ENCODE results near the gene MAN1B1. TPM values are rescaled to one million over a fixed set of nuclear protein-coding genes. Genes with fewer than 3 reads are reported as not detected.

MAN1B1 gene
- total and polyA plus RNA-seq, 2 of the 8 experiments (the other 6 are each of a cell fraction or from before 2014, with no cell fraction given): 33.7 to 36.3 TPM

DNA sequence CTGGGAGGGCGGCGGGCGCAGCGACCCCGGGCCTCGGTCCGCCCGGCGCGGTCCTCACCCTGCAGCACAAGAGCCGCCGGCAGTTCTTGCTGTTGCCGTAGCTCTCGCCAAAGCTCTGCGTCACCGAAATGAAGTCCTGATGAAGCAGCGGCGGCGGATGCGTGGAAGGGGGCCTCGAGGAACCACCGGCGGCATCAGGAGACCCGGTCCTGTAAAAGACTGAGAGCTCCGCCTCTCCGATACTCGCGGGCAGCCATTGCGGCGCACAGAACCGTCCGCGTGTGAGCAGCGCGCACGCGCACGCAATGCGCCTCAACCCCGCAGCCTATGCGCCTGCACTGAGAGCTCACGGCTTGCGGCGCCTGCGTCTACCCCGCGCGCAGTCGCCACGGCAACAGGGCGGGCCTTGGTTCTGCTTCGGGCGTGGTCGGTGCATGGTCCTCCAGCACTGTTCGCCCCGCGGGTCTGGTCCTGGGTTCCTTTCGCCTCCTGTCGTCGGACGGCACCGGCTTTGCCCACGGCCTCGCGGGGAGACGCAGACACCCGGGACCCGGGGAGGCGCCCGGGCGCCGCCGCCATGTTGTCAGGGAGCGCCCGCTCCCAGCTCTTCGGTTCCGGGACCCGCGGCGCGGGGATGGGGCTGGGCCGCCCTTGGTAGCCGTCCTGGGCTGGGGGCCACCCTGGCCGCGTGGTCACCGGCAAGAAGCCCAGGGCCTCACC lies 42.8 kb downstream of the MAN1B1 start (continued):
- no peak for TF ChIP-seq SRF (IDR thresholded peaks at IDR 0.05; ENCODE audit: low read depth, low read length)
- TF ChIP-seq SIX5 (IDR thresholded peaks at IDR 0.05; ENCODE audit: low read depth, low read length): no peak
- peak; percentile 29; the same call in 1 of the 2 replicates for TF ChIP-seq GABPA (IDR thresholded peaks at IDR 0.05; ENCODE audit: borderline replicate concordance, insufficient read depth, low read length)
- TF ChIP-seq, protein P1, sequence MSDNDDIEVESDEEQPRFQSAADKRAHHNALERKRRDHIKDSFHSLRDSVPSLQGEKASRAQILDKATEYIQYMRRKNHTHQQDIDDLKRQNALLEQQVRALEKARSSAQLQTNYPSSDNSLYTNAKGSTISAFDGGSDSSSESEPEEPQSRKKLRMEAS (IDR thresholded peaks at IDR 0.05): peak; percentile 88
- TF ChIP-seq RFX5 (IDR thresholded peaks at IDR 0.05; ENCODE audit: borderline replicate concordance, low read depth, low read length): no peak
- TF ChIP-seq, protein P2, sequence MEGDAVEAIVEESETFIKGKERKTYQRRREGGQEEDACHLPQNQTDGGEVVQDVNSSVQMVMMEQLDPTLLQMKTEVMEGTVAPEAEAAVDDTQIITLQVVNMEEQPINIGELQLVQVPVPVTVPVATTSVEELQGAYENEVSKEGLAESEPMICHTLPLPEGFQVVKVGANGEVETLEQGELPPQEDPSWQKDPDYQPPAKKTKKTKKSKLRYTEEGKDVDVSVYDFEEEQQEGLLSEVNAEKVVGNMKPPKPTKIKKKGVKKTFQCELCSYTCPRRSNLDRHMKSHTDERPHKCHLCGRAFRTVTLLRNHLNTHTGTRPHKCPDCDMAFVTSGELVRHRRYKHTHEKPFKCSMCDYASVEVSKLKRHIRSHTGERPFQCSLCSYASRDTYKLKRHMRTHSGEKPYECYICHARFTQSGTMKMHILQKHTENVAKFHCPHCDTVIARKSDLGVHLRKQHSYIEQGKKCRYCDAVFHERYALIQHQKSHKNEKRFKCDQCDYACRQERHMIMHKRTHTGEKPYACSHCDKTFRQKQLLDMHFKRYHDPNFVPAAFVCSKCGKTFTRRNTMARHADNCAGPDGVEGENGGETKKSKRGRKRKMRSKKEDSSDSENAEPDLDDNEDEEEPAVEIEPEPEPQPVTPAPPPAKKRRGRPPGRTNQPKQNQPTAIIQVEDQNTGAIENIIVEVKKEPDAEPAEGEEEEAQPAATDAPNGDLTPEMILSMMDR (IDR thresholded peaks at IDR 0.05; ENCODE audit: control extremely low read depth in 1 of 3, insufficient read depth in 1 of 3, low read depth in 1 of 3, low read length in 3 of 3): no peak
- TF ChIP-seq SAP30 (IDR thresholded peaks at IDR 0.05; ENCODE audit: insufficient read depth, insufficient replicate concordance, low read length): no peak
- TF ChIP-seq SP2 (IDR thresholded peaks at IDR 0.05; ENCODE audit: low read length): no peak
- TF ChIP-seq CBX8 (IDR thresholded peaks at IDR 0.05; ENCODE audit: borderline replicate concordance, low read depth, low read length): no peak
- TF ChIP-seq, protein P3, sequence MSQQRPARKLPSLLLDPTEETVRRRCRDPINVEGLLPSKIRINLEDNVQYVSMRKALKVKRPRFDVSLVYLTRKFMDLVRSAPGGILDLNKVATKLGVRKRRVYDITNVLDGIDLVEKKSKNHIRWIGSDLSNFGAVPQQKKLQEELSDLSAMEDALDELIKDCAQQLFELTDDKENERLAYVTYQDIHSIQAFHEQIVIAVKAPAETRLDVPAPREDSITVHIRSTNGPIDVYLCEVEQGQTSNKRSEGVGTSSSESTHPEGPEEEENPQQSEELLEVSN (IDR thresholded peaks at IDR 0.05): peak; percentile 31; the same call in 1 of the 2 replicates
- TF ChIP-seq RBBP5 (IDR thresholded peaks at IDR 0.05; ENCODE audit: borderline replicate concordance, low read depth, low read length): peak; percentile 46; the same call in 1 of the 2 replicates
- TF ChIP-seq KDM5A (IDR thresholded peaks at IDR 0.05; ENCODE audit: low read length): peak; percentile 61; the same call in 1 of the 2 replicates
- TF ChIP-seq KDM4A (IDR thresholded peaks at IDR 0.05; ENCODE audit: low read depth, low read length, severe bottlenecking): peak; percentile 94
- TF ChIP-seq, protein P4, sequence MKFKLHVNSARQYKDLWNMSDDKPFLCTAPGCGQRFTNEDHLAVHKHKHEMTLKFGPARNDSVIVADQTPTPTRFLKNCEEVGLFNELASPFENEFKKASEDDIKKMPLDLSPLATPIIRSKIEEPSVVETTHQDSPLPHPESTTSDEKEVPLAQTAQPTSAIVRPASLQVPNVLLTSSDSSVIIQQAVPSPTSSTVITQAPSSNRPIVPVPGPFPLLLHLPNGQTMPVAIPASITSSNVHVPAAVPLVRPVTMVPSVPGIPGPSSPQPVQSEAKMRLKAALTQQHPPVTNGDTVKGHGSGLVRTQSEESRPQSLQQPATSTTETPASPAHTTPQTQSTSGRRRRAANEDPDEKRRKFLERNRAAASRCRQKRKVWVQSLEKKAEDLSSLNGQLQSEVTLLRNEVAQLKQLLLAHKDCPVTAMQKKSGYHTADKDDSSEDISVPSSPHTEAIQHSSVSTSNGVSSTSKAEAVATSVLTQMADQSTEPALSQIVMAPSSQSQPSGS (IDR thresholded peaks at IDR 0.05; ENCODE audit: low read length): no peak
- peak in 1 of 2 experiments; percentile 51; a peak in 1 of 4 replicates for TF ChIP-seq SIN3A (conservative IDR thresholded peaks at IDR 0.05 in 1 of 2, IDR thresholded peaks at IDR 0.05 in 1 of 2; ENCODE audit: low read depth in 1 of 2, low read length in 2 of 2)
- TF ChIP-seq, protein P5, sequence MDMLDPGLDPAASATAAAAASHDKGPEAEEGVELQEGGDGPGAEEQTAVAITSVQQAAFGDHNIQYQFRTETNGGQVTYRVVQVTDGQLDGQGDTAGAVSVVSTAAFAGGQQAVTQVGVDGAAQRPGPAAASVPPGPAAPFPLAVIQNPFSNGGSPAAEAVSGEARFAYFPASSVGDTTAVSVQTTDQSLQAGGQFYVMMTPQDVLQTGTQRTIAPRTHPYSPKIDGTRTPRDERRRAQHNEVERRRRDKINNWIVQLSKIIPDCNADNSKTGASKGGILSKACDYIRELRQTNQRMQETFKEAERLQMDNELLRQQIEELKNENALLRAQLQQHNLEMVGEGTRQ (IDR thresholded peaks at IDR 0.05; ENCODE audit: low read length): no peak
